ENCODE data around the gene TXNDC15. TPM values are rescaled to one million over a fixed set of nuclear protein-coding genes. Genes with fewer than 3 reads are reported as not detected.

Gene TXNDC15
- 60.5 and 97.9 TPM in 2 replicates for total RNA-seq

GRCh38 chr5:134873987-134874830, at the start of gene TXNDC15:
Gene TXNDC15 (plus strand): TSS chr5:134874371. CDS start chr5:134874428, 57 bp downstream.

GRCh38 chr5:134845852-134846640, 28.1 kb upstream of the TXNDC15 start, which contains the start of gene C5orf24:
Gene C5orf24 (plus strand): TSS chr5:134845968. CDS start chr5:134854901, 8,933 bp downstream.

GRCh38 chr5:134904610-134905245, 30.6 kb downstream of the TXNDC15 start, which contains the start of gene PCBD2:
Gene PCBD2 (plus strand): TSS chr5:134905131. CDS start chr5:134905140, 9 bp downstream.

Other genes starting within 250 kb of the TXNDC15 start
- gene SAR1B, start 241.5 kb upstream of the TXNDC15 start, total RNA-seq = 41.2 and 49.3 TPM in 2 replicates
- 13.2 and 13.6 TPM in 2 replicates for gene SEC24A, start 225.6 kb upstream of the TXNDC15 start, total RNA-seq
- gene CAMLG, start 135.8 kb upstream of the TXNDC15 start, total RNA-seq = 32.8 and 43.2 TPM in 2 replicates
- gene DDX46, start 115.6 kb upstream of the TXNDC15 start, total RNA-seq = 13.8 and 18.8 TPM in 2 replicates
- 52.7 and 54.7 TPM in 2 replicates for gene C5orf24, start 28.4 kb upstream of the TXNDC15 start, total RNA-seq
- gene PCBD2, start 30.8 kb downstream of the TXNDC15 start, total RNA-seq = 4.6 and 4.8 TPM in 2 replicates
- under 0.01 and 0.17 TPM in 2 replicates for gene CATSPER3, start 93.5 kb downstream of the TXNDC15 start, total RNA-seq
- gene PITX1, start 159.9 kb downstream of the TXNDC15 start, total RNA-seq = 0.22 TPM in 1 of 2 replicates, not detected in the other

Measured in dermis lymphatic vessel endothelial cell (primary cell).